GM12878 (cell line): ENCODE measurements around the gene LRRN2.

ENCODE experiments used
- RAD21 ChIP-seq: IDR thresholded peaks from 2 replicates; pipeline ENCODE4 v1.6.1; 2011; ENCODE audit warnings: mild to moderate bottlenecking, low read depth, low read length, moderate library complexity; ENCODE audit not compliant: insufficient read depth
- TF ChIP-seq, protein P1 (sequence below), 3 experiments: IDR thresholded peaks in 2 of 3; conservative IDR thresholded peaks in 1 of 3; 2 replicates each; pipeline ENCODE4 v1.5.1; 2011; ENCODE audit warnings: low read depth in 3 of 3, low read length in 3 of 3, mild to moderate bottlenecking in 3 of 3, control low read depth in 2 of 3, moderate library complexity in 2 of 3, inconsistent platforms in 1 of 3, mixed read lengths in 1 of 3; ENCODE audit not compliant: control insufficient read depth in 2 of 3, insufficient read depth in 1 of 3; ENCODE audit errors: extremely low read depth in 1 of 3

DNA sequence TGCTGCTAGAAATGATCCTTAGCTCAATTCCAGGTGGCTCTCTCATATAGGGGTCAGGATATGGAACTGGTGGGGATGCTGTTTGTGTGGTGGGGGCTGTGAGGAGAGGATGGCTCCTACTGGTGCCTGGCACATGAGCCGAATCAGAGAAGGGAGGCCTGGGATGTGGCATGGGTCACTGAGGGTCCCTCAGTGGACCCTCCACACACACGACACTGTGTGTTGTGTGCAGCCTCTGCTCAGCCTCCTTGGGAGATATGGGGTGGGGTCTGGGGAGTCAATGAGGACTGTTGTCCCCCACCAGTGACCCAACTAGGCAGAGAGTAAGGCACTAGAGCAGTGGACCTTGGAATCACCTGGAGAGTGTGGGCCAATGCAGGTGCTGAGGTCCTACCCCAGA is 3.2 kb upstream of the LRRN2 start:
- no peak for TF ChIP-seq RAD21
- TF ChIP-seq, protein P1, sequence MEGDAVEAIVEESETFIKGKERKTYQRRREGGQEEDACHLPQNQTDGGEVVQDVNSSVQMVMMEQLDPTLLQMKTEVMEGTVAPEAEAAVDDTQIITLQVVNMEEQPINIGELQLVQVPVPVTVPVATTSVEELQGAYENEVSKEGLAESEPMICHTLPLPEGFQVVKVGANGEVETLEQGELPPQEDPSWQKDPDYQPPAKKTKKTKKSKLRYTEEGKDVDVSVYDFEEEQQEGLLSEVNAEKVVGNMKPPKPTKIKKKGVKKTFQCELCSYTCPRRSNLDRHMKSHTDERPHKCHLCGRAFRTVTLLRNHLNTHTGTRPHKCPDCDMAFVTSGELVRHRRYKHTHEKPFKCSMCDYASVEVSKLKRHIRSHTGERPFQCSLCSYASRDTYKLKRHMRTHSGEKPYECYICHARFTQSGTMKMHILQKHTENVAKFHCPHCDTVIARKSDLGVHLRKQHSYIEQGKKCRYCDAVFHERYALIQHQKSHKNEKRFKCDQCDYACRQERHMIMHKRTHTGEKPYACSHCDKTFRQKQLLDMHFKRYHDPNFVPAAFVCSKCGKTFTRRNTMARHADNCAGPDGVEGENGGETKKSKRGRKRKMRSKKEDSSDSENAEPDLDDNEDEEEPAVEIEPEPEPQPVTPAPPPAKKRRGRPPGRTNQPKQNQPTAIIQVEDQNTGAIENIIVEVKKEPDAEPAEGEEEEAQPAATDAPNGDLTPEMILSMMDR (IDR thresholded peaks at IDR 0.05 in 2 of 3, conservative IDR thresholded peaks at IDR 0.05 in 1 of 3; ENCODE audit: control insufficient read depth in 2 of 3, extremely low read depth in 1 of 3, insufficient read depth in 1 of 3, low read depth in 3 of 3, low read length in 3 of 3), result no peak
